ENCODE data around the gene PHACTR3.
"Not testable (repeated sequence)": the region's sequence is repeated elsewhere in the genome, so short reads cannot be mapped to it uniquely, and the experiment has no call there.

The PHACTR3 gene

DNA sequence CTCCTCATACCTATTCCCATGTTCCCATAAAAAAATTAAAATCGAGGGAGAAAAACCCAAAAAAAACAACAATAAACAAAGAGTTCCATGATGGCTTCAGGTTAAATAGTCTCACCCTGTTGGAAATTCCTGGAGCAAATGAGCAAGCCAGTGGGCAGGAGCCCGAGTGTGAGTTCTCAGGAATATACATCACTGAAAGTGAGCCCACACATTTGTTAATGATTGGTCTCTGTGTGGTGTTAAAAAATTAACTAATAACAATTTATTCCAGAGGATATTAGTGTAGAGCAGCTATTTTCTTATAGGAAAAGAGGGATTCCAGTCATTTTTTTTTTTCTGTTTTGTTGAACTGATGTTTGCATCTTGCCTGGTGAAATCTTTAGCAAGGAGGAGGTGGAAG, 12.9 kb downstream of the PHACTR3 start:
- no peak overlapping the region for H3K4me3 ChIP-seq (ENCODE audit: low read depth in 1 of 5, low read length in 5 of 5)
- H3K9me3 ChIP-seq (ENCODE audit: control insufficient read depth in 5 of 5, low read length in 5 of 5) = no peaks in the 10 kb centered on the region
- H3K4me1 ChIP-seq (ENCODE audit: control insufficient read depth in 5 of 5, insufficient read depth in 5 of 5, low read length in 5 of 5) = no peaks in the 10 kb centered on the region
- H3K27me3 ChIP-seq (ENCODE audit: control insufficient read depth in 5 of 5, insufficient read depth in 4 of 5, low read length in 5 of 5) = peaks cover 14 to 36% (median 23%) of the 10 kb centered on the region in 5 donors
- H3K27ac ChIP-seq (ENCODE audit: low read depth, low read length) = no peak overlapping the region
- H3K9ac ChIP-seq (ENCODE audit: low read length in 5 of 5) = no peak overlapping the region
- no peaks in the 10 kb centered on the region for H3K36me3 ChIP-seq (ENCODE audit: control insufficient read depth in 5 of 5, insufficient read depth in 5 of 5, low read length in 5 of 5)

DNA sequence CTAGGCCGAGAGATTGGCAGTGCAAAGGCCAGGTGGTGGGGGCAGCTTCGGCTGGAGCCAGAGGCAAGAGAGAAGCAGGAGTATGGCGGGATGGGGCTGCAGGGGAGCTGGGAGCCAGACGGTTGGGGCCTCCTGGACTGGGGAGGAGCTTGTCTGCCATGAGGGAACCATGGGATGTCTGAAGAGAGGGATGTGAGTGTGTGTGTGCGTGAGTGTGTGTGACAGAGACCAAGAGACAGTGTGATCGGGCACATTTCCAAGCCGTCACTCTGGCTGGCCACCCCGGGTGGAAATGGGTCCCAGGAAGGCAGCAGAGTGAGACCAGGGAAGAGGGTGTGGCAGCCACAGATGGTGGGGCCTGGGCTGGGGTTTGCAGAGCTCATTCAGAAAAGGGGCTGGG, 13.8 kb downstream of the PHACTR3 start:
- Histone ChIP-seq H3K27ac (ENCODE audit: low read depth, low read length) (no peak overlapping the region), H3K4me3 (ENCODE audit: low read depth in 1 of 5, low read length in 5 of 5) (no peak overlapping the region), H3K9me3 (ENCODE audit: control insufficient read depth in 5 of 5, low read length in 5 of 5) (no peaks in the 10 kb centered on the region), H3K9ac (ENCODE audit: low read length in 5 of 5) (no peak overlapping the region), H3K36me3 (ENCODE audit: control insufficient read depth in 5 of 5, insufficient read depth in 5 of 5, low read length in 5 of 5) (no peaks in the 10 kb centered on the region), H3K4me1 (ENCODE audit: control insufficient read depth in 5 of 5, insufficient read depth in 5 of 5, low read length in 5 of 5) (no peaks in the 10 kb centered on the region), H3K27me3 (ENCODE audit: control insufficient read depth in 5 of 5, insufficient read depth in 4 of 5, low read length in 5 of 5) (peaks cover 14 to 36% (median 23%) of the 10 kb centered on the region in 5 donors)

DNA sequence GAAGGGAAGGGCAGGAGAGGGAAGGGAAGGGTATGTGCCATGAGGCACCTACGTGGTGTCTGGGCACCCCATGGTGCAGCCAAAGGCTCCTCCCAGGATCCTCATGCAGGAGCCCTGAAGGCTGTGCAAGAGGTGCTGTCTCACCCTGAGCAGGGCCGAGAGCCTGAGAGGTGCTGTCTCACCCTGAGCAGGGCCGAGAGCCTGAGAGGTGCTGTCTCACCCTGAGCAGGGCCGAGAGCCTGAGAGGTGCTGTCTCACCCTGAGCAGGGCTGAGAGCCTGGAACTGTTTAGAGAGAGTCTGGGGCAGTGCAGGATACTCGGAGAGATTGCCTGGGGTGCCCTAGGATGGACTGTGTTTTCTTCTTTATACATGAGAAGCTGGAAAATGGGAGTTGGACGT, 14.2 kb downstream of the PHACTR3 start:
- H3K27me3 ChIP-seq (ENCODE audit: control insufficient read depth in 5 of 5, insufficient read depth in 4 of 5, low read length in 5 of 5) = peaks cover 14 to 36% (median 23%) of the 10 kb centered on the region in 5 donors
- not testable (repeated sequence) for H3K4me3 ChIP-seq (ENCODE audit: low read depth in 1 of 5, low read length in 5 of 5); H3K9me3 ChIP-seq (ENCODE audit: control insufficient read depth in 5 of 5, low read length in 5 of 5); H3K36me3 ChIP-seq (ENCODE audit: control insufficient read depth in 5 of 5, insufficient read depth in 5 of 5, low read length in 5 of 5); H3K27ac ChIP-seq (ENCODE audit: low read depth, low read length); H3K4me1 ChIP-seq (ENCODE audit: control insufficient read depth in 5 of 5, insufficient read depth in 5 of 5, low read length in 5 of 5); H3K9ac ChIP-seq (ENCODE audit: low read length in 5 of 5)

DNA sequence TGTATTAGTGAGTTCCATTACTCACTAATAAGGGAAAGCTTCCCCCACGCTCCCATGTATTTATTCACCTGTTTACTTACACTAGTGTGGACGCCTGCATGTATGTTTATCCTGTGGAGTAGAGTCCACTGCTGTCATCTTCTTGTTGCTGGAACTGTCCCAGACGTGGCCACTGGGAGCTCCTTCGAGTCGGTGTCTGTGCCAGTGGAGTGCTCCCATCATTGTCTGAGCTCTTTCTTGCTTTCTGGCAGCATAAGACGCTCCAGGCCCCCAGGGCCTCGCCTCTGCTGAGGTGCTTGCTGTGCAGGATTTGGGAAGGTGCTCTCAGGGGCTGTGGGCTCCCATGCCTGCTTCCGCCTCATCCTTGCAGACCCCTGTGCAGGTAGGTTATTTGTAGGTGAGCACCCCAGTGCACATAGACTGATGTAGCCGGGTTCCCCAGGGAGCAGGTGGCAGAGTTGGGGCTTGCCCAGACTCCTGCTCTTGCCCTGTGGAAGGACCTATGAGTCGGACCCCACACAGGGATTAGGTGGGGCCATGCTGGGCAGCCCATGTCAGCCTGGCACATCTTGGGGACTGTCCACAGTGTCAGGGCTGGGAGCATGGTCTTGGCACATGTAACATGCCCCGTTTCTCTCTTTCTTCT, 16.6 kb downstream of the PHACTR3 start:
- H3K36me3 ChIP-seq (ENCODE audit: control insufficient read depth in 5 of 5, insufficient read depth in 5 of 5, low read length in 5 of 5) = no peaks in the 10 kb centered on the region
- no peak overlapping the region for H3K9ac ChIP-seq (ENCODE audit: low read length in 5 of 5)
- no peak overlapping the region for H3K27ac ChIP-seq (ENCODE audit: low read depth, low read length)
- H3K4me3 ChIP-seq (ENCODE audit: low read depth in 1 of 5, low read length in 5 of 5) = no peak overlapping the region
- no peaks in the 10 kb centered on the region for H3K4me1 ChIP-seq (ENCODE audit: control insufficient read depth in 5 of 5, insufficient read depth in 5 of 5, low read length in 5 of 5)
- no peaks in the 10 kb centered on the region for H3K9me3 ChIP-seq (ENCODE audit: control insufficient read depth in 5 of 5, low read length in 5 of 5)
- H3K27me3 ChIP-seq (ENCODE audit: control insufficient read depth in 5 of 5, insufficient read depth in 4 of 5, low read length in 5 of 5) = peaks cover 17 to 36% (median 23%) of the 10 kb centered on the region in 5 donors

DNA sequence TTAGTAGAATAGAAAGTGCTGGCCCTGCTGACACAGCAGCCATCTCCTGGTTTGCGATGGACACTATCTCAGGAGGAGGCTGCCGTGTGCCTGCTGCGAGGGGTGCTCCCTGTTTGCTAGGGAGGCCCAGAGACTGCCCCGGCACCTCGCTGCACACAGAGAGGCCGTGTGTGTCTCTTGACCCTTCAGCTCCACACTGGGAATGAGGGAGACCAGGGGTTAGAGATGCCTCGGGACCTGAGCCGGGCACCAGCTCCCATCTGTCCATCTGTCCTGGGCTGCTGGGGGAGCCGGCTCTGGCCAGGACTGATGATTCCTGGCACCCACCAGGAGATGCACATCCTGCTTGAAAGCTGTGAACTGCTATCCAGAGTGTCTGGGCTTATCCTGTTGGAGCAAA, 18.2 kb downstream of the PHACTR3 start:
- Histone ChIP-seq H3K27ac (ENCODE audit: low read depth, low read length) (no peak overlapping the region), H3K27me3 (ENCODE audit: control insufficient read depth in 5 of 5, insufficient read depth in 4 of 5, low read length in 5 of 5) (peaks cover 14 to 44% (median 22%) of the 10 kb centered on the region in 5 donors), H3K4me3 (ENCODE audit: low read depth in 1 of 5, low read length in 5 of 5) (no peak overlapping the region), H3K9me3 (ENCODE audit: control insufficient read depth in 5 of 5, low read length in 5 of 5) (peaks cover 0 to 3% (median 0%) of the 10 kb centered on the region in 5 donors), H3K4me1 (ENCODE audit: control insufficient read depth in 5 of 5, insufficient read depth in 5 of 5, low read length in 5 of 5) (no peaks in the 10 kb centered on the region), H3K36me3 (ENCODE audit: control insufficient read depth in 5 of 5, insufficient read depth in 5 of 5, low read length in 5 of 5) (no peaks in the 10 kb centered on the region), H3K9ac (ENCODE audit: low read length in 5 of 5) (no peak overlapping the region)

DNA sequence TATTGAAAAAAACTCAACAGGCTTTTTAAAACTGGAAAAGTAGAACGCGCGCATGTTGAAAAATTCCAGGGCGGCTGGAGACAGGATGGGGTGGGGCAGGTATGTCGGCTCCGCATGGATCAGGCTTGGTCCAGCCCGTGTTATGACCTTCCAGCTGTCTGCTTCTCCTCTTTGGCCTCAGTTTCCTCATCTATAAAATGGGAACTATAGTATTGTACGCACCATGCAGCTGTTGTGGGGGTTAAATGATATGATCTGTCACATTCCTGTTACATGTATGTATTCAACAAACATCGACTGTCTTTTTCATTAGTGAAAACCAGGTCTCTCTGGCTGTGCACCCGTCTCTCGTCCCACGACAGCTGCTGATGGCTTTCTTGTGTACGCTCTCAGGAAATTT, 18.8 kb downstream of the PHACTR3 start:
- Histone ChIP-seq H3K4me3 (ENCODE audit: low read depth in 1 of 5, low read length in 5 of 5) (no peak overlapping the region), H3K36me3 (ENCODE audit: control insufficient read depth in 5 of 5, insufficient read depth in 5 of 5, low read length in 5 of 5) (no peaks in the 10 kb centered on the region), H3K27ac (ENCODE audit: low read depth, low read length) (no peak overlapping the region), H3K9me3 (ENCODE audit: control insufficient read depth in 5 of 5, low read length in 5 of 5) (peaks cover 0 to 3% (median 0%) of the 10 kb centered on the region in 5 donors), H3K9ac (ENCODE audit: low read length in 5 of 5) (no peak overlapping the region), H3K27me3 (ENCODE audit: control insufficient read depth in 5 of 5, insufficient read depth in 4 of 5, low read length in 5 of 5) (peaks cover 14 to 43% (median 16%) of the 10 kb centered on the region in 5 donors), H3K4me1 (ENCODE audit: control insufficient read depth in 5 of 5, insufficient read depth in 5 of 5, low read length in 5 of 5) (no peaks in the 10 kb centered on the region)

DNA sequence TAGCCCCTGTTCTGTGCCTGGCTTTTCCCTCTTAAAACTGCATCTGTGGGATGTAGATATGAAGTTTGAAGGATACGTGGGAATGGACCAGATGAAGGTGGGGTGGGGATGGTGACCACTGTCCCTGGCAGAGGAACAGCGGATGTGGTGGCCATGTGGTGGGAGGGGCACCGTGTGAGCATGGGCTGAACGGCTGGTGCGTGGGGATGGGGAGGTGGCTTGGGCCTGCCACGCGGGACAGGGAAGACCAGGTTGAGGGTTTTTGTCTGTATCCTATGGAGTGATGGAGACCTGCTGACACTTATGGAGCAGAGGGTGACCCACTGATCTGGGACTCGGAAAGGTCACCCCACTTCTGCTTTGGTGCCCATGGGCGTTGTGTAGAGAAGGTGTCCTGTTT, 19.2 kb downstream of the PHACTR3 start:
- H3K27me3 ChIP-seq (ENCODE audit: control insufficient read depth in 5 of 5, insufficient read depth in 4 of 5, low read length in 5 of 5) = peaks cover 10 to 40% (median 16%) of the 10 kb centered on the region in 5 donors
- no peak overlapping the region for H3K4me3 ChIP-seq (ENCODE audit: low read depth in 1 of 5, low read length in 5 of 5)
- no peak overlapping the region for H3K27ac ChIP-seq (ENCODE audit: low read depth, low read length)
- H3K9ac ChIP-seq (ENCODE audit: low read length in 5 of 5) = no peak overlapping the region
- no peaks in the 10 kb centered on the region for H3K36me3 ChIP-seq (ENCODE audit: control insufficient read depth in 5 of 5, insufficient read depth in 5 of 5, low read length in 5 of 5)
- peaks cover 0 to 3% (median 0%) of the 10 kb centered on the region in 5 donors for H3K9me3 ChIP-seq (ENCODE audit: control insufficient read depth in 5 of 5, low read length in 5 of 5)
- H3K4me1 ChIP-seq (ENCODE audit: control insufficient read depth in 5 of 5, insufficient read depth in 5 of 5, low read length in 5 of 5) = no peaks in the 10 kb centered on the region

DNA sequence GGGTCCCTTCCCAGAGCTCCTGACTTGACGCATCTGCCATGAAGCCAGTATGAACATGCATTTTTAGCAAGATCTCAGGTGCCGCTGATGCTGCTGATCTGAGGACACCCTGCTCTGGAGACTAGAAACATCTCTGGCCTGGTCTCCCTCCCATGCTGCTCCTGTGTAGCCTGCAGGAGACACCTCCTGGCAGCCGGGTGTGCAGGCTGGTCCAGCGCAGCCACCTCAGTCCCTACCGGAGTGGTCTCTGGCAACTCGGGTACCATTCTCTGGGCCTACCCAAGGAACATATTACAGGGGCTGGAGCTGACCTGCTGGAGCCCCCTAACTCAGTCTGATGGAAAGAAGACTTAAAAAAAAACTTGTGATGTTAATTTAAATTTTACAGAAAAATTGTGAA, 20.1 kb downstream of the PHACTR3 start:
- Histone ChIP-seq H3K4me3 (ENCODE audit: low read depth in 1 of 5, low read length in 5 of 5) (no peak overlapping the region), H3K36me3 (ENCODE audit: control insufficient read depth in 5 of 5, insufficient read depth in 5 of 5, low read length in 5 of 5) (no peaks in the 10 kb centered on the region), H3K9me3 (ENCODE audit: control insufficient read depth in 5 of 5, low read length in 5 of 5) (peaks cover 0 to 3% (median 0%) of the 10 kb centered on the region in 5 donors), H3K27me3 (ENCODE audit: control insufficient read depth in 5 of 5, insufficient read depth in 4 of 5, low read length in 5 of 5) (peaks cover 9 to 39% (median 16%) of the 10 kb centered on the region in 5 donors), H3K4me1 (ENCODE audit: control insufficient read depth in 5 of 5, insufficient read depth in 5 of 5, low read length in 5 of 5) (no peaks in the 10 kb centered on the region), H3K9ac (ENCODE audit: low read length in 5 of 5) (no peak overlapping the region), H3K27ac (ENCODE audit: low read depth, low read length) (no peak overlapping the region)

DNA sequence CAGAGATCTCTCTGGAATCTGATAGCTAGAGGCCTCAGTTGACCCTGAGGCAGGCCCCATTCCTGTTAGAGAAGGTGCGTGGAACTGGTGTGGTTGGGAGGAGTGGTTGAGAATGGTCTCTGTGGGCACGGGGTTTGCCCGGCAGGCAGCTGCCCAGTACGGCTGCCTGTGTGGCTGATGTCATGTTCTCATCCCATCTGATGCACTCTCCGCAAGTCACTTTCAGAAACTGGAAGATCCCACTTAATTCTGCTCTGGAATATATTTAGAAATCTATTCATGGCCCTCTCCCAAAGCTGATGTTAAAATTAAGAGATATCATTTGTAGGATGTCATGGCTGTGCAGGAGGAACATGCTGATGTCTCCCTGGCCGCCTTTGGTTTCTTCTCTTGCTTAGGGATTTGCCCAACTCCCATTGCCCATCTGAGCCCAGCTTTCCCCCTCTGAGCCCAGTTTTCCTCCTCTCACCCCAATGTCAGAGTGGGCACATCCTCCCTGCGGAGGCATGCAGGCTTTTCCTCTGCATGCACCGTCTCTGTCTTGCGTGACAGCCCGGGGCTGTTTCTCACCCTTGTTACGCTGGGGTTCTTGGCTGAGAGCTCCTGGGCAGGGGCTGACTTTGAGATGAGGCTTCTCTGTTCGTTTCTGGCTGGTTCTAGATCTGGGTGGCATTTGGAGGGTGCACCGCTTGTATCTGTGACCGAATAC, 21.0 kb downstream of the PHACTR3 start:
- no peak overlapping the region for H3K4me3 ChIP-seq (ENCODE audit: low read depth in 1 of 5, low read length in 5 of 5)
- H3K4me1 ChIP-seq (ENCODE audit: control insufficient read depth in 5 of 5, insufficient read depth in 5 of 5, low read length in 5 of 5) = no peaks in the 10 kb centered on the region
- no peak overlapping the region for H3K27ac ChIP-seq (ENCODE audit: low read depth, low read length)
- H3K36me3 ChIP-seq (ENCODE audit: control insufficient read depth in 5 of 5, insufficient read depth in 5 of 5, low read length in 5 of 5) = no peaks in the 10 kb centered on the region
- H3K9ac ChIP-seq (ENCODE audit: low read length in 5 of 5) = no peak overlapping the region
- peaks cover 0 to 3% (median 0%) of the 10 kb centered on the region in 5 donors for H3K9me3 ChIP-seq (ENCODE audit: control insufficient read depth in 5 of 5, low read length in 5 of 5)
- peaks cover 5 to 37% (median 19%) of the 10 kb centered on the region in 5 donors for H3K27me3 ChIP-seq (ENCODE audit: control insufficient read depth in 5 of 5, insufficient read depth in 4 of 5, low read length in 5 of 5)

DNA sequence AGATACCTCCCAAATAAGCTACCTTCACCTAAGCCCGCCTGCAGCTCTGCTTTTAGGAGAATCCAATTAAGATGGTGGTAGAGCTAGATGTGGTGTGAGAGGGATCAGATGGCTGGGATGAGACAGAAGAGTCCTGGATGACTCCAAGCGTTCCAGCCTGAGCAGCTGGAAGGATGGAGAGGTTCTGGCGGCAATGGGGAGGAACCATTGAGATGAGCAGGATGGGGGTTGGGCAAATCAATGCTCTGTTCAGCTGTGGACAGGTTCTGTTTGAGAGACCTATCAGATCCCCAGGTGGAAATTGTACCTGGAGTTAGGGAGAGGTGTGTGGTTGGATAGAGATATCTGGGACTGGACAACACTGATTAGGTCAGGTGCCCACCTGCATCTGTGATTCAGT, 23.0 kb downstream of the PHACTR3 start:
- H3K4me3 ChIP-seq (ENCODE audit: low read depth in 1 of 5, low read length in 5 of 5) = no peak overlapping the region
- no peaks in the 10 kb centered on the region for H3K4me1 ChIP-seq (ENCODE audit: control insufficient read depth in 5 of 5, insufficient read depth in 5 of 5, low read length in 5 of 5)
- H3K27ac ChIP-seq (ENCODE audit: low read depth, low read length) = no peak overlapping the region
- H3K36me3 ChIP-seq (ENCODE audit: control insufficient read depth in 5 of 5, insufficient read depth in 5 of 5, low read length in 5 of 5) = no peaks in the 10 kb centered on the region
- H3K9me3 ChIP-seq (ENCODE audit: control insufficient read depth in 5 of 5, low read length in 5 of 5) = peaks cover 0 to 3% (median 0%) of the 10 kb centered on the region in 5 donors
- no peak overlapping the region for H3K9ac ChIP-seq (ENCODE audit: low read length in 5 of 5)
- peaks cover 9 to 39% (median 11%) of the 10 kb centered on the region in 5 donors for H3K27me3 ChIP-seq (ENCODE audit: control insufficient read depth in 5 of 5, insufficient read depth in 4 of 5, low read length in 5 of 5)

All from subcutaneous abdominal adipose tissue (tissue), 5 donors.